SK-N-SH treated with all-trans-retinoic acid at 6 μM for 48 hours (cell line): ENCODE results near the gene TBXAS1.

Experiments used
- ARNTL ChIP-seq: fragments of 450-650 bp; formaldehyde crosslinking; IDR thresholded peaks from 2 replicates; pipeline ENCODE4 v1.5.0; 2020; ENCODE audit warnings: low read depth, mild to moderate bottlenecking, moderate library complexity, borderline replicate concordance
- CSDC2 ChIP-seq: fragments of 250-450 bp; sonication (Bioruptor Pico); IDR thresholded peaks from 2 replicates; pipeline ENCODE4 v1.5.0; 2020; ENCODE audit warnings: mild to moderate bottlenecking, moderate library complexity
- ESRRG ChIP-seq: fragments of 250-450 bp; sonication (Bioruptor Pico); IDR thresholded peaks from 2 replicates; pipeline ENCODE4 v1.6.1; 2021; ENCODE audit warnings: mild to moderate bottlenecking
- OSR1 ChIP-seq: fragments of 250-450 bp; sonication (Bioruptor Pico); IDR thresholded peaks from 2 replicates; pipeline ENCODE4 v1.8.0; 2022; ENCODE audit warnings: moderate library complexity, mild to moderate bottlenecking, inconsistent platforms
- SNAI2 ChIP-seq: fragments of 250-450 bp; sonication (Bioruptor Pico); IDR thresholded peaks from 2 replicates; pipeline ENCODE4 v1.5.0; 2020; ENCODE audit warnings: mild to moderate bottlenecking, moderate library complexity
- ZFP3 ChIP-seq: fragments of 250-450 bp; sonication (Bioruptor Pico); IDR thresholded peaks from 2 replicates; pipeline ENCODE4 v1.5.0; 2020; ENCODE audit warnings: mild to moderate bottlenecking, moderate library complexity
- TF ChIP-seq, protein P1 (sequence below): fragments of 250-450 bp; sonication (Bioruptor Pico); IDR thresholded peaks from 2 replicates; pipeline ENCODE4 v1.5.1; 2020; ENCODE audit warnings: low read depth, mild to moderate bottlenecking, moderate library complexity
- TF ChIP-seq, protein P2 (sequence below): fragments of 250-450 bp; sonication (Bioruptor Pico); IDR thresholded peaks from 2 replicates; pipeline ENCODE4 v1.8.0; 2021; ENCODE audit warnings: low read depth, mild to moderate bottlenecking, moderate library complexity, borderline replicate concordance
- TF ChIP-seq, protein P3 (sequence below): fragments of 250-450 bp; sonication (Bioruptor Pico); IDR thresholded peaks from 2 replicates; pipeline ENCODE4 v1.8.0; 2020; ENCODE audit warnings: mild to moderate bottlenecking, moderate library complexity, borderline replicate concordance

DNA sequence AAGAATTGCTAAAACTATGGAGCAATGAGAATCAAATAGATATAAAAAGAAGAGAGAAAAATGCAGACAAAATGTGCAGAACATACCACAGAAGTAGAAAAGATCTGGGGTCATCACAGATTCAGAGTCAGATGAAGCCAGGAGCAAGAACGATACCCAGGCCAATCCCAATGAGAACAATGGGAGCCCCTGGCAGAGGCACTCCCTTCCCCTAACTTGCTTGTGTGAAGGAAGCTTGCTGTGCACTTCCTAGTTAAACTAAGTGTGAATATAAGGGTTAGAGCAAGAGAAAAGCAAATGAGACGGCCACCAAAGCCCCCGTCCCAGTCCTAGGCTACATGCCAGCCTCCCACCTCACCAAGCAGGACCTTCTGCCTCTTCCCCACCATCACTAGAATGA lies 221.0 kb downstream of the TBXAS1 start:
- TF ChIP-seq, protein P1, sequence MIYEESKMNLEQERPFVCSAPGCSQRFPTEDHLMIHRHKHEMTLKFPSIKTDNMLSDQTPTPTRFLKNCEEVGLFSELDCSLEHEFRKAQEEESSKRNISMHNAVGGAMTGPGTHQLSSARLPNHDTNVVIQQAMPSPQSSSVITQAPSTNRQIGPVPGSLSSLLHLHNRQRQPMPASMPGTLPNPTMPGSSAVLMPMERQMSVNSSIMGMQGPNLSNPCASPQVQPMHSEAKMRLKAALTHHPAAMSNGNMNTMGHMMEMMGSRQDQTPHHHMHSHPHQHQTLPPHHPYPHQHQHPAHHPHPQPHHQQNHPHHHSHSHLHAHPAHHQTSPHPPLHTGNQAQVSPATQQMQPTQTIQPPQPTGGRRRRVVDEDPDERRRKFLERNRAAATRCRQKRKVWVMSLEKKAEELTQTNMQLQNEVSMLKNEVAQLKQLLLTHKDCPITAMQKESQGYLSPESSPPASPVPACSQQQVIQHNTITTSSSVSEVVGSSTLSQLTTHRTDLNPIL: no peak
- TF ChIP-seq, protein P2, sequence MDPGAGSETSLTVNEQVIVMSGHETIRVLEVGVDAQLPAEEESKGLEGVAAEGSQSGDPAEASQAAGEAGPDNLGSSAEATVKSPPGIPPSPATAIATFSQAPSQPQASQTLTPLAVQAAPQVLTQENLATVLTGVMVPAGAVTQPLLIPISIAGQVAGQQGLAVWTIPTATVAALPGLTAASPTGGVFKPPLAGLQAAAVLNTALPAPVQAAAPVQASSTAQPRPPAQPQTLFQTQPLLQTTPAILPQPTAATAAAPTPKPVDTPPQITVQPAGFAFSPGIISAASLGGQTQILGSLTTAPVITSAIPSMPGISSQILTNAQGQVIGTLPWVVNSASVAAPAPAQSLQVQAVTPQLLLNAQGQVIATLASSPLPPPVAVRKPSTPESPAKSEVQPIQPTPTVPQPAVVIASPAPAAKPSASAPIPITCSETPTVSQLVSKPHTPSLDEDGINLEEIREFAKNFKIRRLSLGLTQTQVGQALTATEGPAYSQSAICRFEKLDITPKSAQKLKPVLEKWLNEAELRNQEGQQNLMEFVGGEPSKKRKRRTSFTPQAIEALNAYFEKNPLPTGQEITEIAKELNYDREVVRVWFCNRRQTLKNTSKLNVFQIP (CRISPR knock-in tag): no peak
- TF ChIP-seq SNAI2 (CRISPR knock-in tag): no peak
- TF ChIP-seq ARNTL (CRISPR knock-in tag): no peak
- TF ChIP-seq, protein P3, sequence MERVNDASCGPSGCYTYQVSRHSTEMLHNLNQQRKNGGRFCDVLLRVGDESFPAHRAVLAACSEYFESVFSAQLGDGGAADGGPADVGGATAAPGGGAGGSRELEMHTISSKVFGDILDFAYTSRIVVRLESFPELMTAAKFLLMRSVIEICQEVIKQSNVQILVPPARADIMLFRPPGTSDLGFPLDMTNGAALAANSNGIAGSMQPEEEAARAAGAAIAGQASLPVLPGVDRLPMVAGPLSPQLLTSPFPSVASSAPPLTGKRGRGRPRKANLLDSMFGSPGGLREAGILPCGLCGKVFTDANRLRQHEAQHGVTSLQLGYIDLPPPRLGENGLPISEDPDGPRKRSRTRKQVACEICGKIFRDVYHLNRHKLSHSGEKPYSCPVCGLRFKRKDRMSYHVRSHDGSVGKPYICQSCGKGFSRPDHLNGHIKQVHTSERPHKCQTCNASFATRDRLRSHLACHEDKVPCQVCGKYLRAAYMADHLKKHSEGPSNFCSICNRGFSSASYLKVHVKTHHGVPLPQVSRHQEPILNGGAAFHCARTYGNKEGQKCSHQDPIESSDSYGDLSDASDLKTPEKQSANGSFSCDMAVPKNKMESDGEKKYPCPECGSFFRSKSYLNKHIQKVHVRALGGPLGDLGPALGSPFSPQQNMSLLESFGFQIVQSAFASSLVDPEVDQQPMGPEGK (CRISPR knock-in tag): no peak
- no peak for TF ChIP-seq ZFP3 (CRISPR knock-in tag)
- TF ChIP-seq OSR1 (CRISPR knock-in tag): no peak
- no peak for TF ChIP-seq ESRRG (CRISPR knock-in tag)
- no peak for TF ChIP-seq CSDC2
